GM23338 (cell line): ENCODE measurements around the gene TXNDC15.

Experiments used
- CREB1 ChIP-seq: fragments of 250-450 bp; sonication (Bioruptor Pico); IDR thresholded peaks from 2 replicates; pipeline ENCODE4 v1.5.0; 2020; ENCODE audit warnings: low read depth, mild to moderate bottlenecking, moderate library complexity
- ETS1 ChIP-seq: IDR thresholded peaks from 2 replicates; pipeline ENCODE4 v1.6.1; 2016; ENCODE audit warnings: antibody characterized with exemption
- EZH2 ChIP-seq: fragments of 200-600 bp; sonication (generic); IDR thresholded peaks from one replicate; pipeline ENCODE4 v1.8.0; 2017; ENCODE audit warnings: antibody characterized with exemption, mild to moderate bottlenecking, low read depth; ENCODE audit not compliant: unreplicated experiment
- EZH2phosphoT487 ChIP-seq: fragments of 200-600 bp; sonication (generic); IDR thresholded peaks from one replicate; pipeline ENCODE4 v1.8.1; 2018; ENCODE audit warnings: antibody characterized with exemption; ENCODE audit not compliant: unreplicated experiment
- JUNB ChIP-seq: IDR thresholded peaks from one replicate; pipeline ENCODE4 v1.6.1; 2016; ENCODE audit warnings: antibody characterized with exemption; ENCODE audit not compliant: unreplicated experiment
- NANOG ChIP-seq: IDR thresholded peaks from 2 replicates; pipeline ENCODE4 v1.6.1; 2016; ENCODE audit warnings: antibody characterized with exemption, borderline replicate concordance
- POLR2AphosphoS5 ChIP-seq: IDR thresholded peaks from 2 replicates; pipeline ENCODE4 v1.6.1; 2016; ENCODE audit warnings: antibody characterized with exemption, low read depth
- REST ChIP-seq: IDR thresholded peaks from one replicate; pipeline ENCODE4 v1.6.1; 2018; ENCODE audit warnings: antibody characterized with exemption; ENCODE audit not compliant: unreplicated experiment
- STAT1 ChIP-seq: IDR thresholded peaks from one replicate; pipeline ENCODE4 v1.6.1; 2016; ENCODE audit warnings: antibody characterized with exemption; ENCODE audit not compliant: unreplicated experiment
- ZNF114 ChIP-seq: fragments of 250-450 bp; sonication (Bioruptor Pico); IDR thresholded peaks from 2 replicates; pipeline ENCODE4 v1.5.0; 2020; ENCODE audit warnings: mild to moderate bottlenecking, moderate library complexity
- ZNF331 ChIP-seq: fragments of 250-450 bp; sonication (Bioruptor Pico); IDR thresholded peaks from 2 replicates; pipeline ENCODE4 v1.5.0; 2020; ENCODE audit warnings: low read depth, mild to moderate bottlenecking, moderate library complexity
- TF ChIP-seq, protein P1 (sequence below), 2 experiments: fragments of 200-600 bp in 1 of 2; sonication (generic) in 1 of 2; conservative IDR thresholded peaks; 2 replicates each; pipeline versions ENCODE4 v1.5.1 to v1.6.1; 2016 to 2017; ENCODE audit warnings: antibody characterized with exemption in 2 of 2, low read depth in 2 of 2, mild to moderate bottlenecking in 2 of 2, moderate library complexity in 1 of 2
- TF ChIP-seq, protein P2 (sequence below): fragments of 250-450 bp; sonication (Bioruptor Pico); IDR thresholded peaks from 2 replicates; pipeline ENCODE4 v1.5.0; 2020; ENCODE audit warnings: mild to moderate bottlenecking, moderate library complexity

DNA sequence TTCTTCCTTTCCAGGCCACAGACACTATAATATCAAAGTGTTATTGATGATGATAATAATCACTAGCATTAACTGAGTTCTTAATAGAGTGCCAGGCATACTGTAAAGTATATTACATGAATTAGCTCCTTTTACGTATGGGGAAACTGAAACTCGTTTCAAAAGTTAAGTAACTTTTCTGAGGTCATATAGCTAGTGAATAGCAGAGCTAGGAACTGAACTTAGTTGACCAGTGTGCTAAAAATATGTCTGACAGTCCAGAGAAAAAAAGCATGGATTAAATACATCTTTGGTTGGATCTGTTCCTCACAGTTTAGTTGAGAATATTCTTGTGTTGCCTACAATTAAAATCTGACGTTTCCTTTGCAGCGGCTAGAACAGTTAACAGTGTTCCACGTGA lies 75.1 kb downstream of the TXNDC15 start:
- TF ChIP-seq, protein P1, sequence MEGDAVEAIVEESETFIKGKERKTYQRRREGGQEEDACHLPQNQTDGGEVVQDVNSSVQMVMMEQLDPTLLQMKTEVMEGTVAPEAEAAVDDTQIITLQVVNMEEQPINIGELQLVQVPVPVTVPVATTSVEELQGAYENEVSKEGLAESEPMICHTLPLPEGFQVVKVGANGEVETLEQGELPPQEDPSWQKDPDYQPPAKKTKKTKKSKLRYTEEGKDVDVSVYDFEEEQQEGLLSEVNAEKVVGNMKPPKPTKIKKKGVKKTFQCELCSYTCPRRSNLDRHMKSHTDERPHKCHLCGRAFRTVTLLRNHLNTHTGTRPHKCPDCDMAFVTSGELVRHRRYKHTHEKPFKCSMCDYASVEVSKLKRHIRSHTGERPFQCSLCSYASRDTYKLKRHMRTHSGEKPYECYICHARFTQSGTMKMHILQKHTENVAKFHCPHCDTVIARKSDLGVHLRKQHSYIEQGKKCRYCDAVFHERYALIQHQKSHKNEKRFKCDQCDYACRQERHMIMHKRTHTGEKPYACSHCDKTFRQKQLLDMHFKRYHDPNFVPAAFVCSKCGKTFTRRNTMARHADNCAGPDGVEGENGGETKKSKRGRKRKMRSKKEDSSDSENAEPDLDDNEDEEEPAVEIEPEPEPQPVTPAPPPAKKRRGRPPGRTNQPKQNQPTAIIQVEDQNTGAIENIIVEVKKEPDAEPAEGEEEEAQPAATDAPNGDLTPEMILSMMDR (conservative IDR thresholded peaks at IDR 0.05; ENCODE audit: low read depth in 2 of 2), result no peak
- TF ChIP-seq EZH2 (no peak), JUNB (no peak), EZH2phosphoT487 (no peak), POLR2AphosphoS5 (no peak), REST (no peak), CREB1 (no peak), STAT1 (no peak), ETS1 (no peak), ZNF331 (CRISPR knock-in tag) (no peak), ZNF114 (CRISPR knock-in tag) (no peak), NANOG (no peak)
- TF ChIP-seq, protein P2, sequence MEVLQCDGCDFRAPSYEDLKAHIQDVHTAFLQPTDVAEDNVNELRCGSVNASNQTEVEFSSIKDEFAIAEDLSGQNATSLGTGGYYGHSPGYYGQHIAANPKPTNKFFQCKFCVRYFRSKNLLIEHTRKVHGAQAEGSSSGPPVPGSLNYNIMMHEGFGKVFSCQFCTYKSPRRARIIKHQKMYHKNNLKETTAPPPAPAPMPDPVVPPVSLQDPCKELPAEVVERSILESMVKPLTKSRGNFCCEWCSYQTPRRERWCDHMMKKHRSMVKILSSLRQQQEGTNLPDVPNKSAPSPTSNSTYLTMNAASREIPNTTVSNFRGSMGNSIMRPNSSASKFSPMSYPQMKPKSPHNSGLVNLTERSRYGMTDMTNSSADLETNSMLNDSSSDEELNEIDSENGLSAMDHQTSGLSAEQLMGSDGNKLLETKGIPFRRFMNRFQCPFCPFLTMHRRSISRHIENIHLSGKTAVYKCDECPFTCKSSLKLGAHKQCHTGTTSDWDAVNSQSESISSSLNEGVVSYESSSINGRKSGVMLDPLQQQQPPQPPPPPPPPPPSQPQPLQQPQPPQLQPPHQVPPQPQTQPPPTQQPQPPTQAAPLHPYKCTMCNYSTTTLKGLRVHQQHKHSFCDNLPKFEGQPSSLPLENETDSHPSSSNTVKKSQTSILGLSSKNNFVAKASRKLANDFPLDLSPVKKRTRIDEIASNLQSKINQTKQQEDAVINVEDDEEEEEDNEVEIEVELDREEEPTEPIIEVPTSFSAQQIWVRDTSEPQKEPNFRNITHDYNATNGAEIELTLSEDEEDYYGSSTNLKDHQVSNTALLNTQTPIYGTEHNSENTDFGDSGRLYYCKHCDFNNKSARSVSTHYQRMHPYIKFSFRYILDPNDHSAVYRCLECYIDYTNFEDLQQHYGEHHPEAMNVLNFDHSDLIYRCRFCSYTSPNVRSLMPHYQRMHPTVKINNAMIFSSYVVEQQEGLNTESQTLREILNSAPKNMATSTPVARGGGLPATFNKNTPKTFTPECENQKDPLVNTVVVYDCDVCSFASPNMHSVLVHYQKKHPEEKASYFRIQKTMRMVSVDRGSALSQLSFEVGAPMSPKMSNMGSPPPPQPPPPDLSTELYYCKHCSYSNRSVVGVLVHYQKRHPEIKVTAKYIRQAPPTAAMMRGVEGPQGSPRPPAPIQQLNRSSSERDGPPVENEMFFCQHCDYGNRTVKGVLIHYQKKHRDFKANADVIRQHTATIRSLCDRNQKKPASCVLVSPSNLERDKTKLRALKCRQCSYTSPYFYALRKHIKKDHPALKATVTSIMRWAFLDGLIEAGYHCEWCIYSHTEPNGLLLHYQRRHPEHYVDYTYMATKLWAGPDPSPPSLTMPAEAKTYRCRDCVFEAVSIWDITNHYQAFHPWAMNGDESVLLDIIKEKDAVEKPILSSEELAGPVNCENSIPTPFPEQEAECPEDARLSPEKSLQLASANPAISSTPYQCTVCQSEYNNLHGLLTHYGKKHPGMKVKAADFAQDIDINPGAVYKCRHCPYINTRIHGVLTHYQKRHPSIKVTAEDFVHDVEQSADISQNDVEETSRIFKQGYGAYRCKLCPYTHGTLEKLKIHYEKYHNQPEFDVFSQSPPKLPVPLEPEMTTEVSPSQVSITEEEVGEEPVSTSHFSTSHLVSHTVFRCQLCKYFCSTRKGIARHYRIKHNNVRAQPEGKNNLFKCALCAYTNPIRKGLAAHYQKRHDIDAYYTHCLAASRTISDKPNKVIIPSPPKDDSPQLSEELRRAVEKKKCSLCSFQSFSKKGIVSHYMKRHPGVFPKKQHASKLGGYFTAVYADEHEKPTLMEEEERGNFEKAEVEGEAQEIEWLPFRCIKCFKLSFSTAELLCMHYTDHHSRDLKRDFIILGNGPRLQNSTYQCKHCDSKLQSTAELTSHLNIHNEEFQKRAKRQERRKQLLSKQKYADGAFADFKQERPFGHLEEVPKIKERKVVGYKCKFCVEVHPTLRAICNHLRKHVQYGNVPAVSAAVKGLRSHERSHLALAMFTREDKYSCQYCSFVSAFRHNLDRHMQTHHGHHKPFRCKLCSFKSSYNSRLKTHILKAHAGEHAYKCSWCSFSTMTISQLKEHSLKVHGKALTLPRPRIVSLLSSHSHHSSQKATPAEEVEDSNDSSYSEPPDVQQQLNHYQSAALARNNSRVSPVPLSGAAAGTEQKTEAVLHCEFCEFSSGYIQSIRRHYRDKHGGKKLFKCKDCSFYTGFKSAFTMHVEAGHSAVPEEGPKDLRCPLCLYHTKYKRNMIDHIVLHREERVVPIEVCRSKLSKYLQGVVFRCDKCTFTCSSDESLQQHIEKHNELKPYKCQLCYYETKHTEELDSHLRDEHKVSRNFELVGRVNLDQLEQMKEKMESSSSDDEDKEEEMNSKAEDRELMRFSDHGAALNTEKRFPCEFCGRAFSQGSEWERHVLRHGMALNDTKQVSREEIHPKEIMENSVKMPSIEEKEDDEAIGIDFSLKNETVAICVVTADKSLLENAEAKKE (CRISPR knock-in tag), result no peak
